Measurements from ENCODE around the gene TCF4. TPM values are rescaled to one million over a fixed set of nuclear protein-coding genes. Genes with fewer than 3 reads are reported as not detected.

TCF4 gene
- total RNA-seq, 2 experiments from 2014 or later, result 75.9 to 76.0 TPM

- no peaks in the 10 kb centered on the region for H3K9me2 ChIP-seq (ENCODE audit: insufficient read depth, low read length)
- TF ChIP-seq CTCF (conservative IDR thresholded peaks at IDR 0.05; ENCODE audit: low read length), result no peak
- TF ChIP-seq EZH2phosphoT487 (IDR thresholded peaks at IDR 0.05; ENCODE audit: borderline replicate concordance, low read depth, low read length), result no peak
- H3K36me3 ChIP-seq (ENCODE audit: insufficient read depth, low read length), result peaks cover 12% of the 10 kb centered on the region; the same call in 1 of the 2 replicates
- H4K20me1 ChIP-seq (ENCODE audit: insufficient read depth, low read length), result no peaks in the 10 kb centered on the region
- H3K79me2 ChIP-seq (ENCODE audit: insufficient read depth, low read depth, low read length), result peaks cover 16% of the 10 kb centered on the region; the same call in 1 of the 2 replicates
- H3K4me1 ChIP-seq (ENCODE audit: insufficient read depth, low read length, poor library complexity, severe bottlenecking), result peaks cover 9% of the 10 kb centered on the region
- DNase-seq (ENCODE audit: low spot score), result no peak
- no TSS peak for BruUV-seq (replicated peaks)
- ChIA-PET CTCF (ENCODE audit: unreplicated experiment) (no interaction called here), POLR2A (no interaction called here)
- H2AFZ ChIP-seq (ENCODE audit: low read length), result no peak overlapping the region
- no peak overlapping the region for H3K4me3 ChIP-seq (ENCODE audit: low read depth, low read length, poor library complexity, severe bottlenecking)
- intact Hi-C loops (cut with micrococcal nuclease; ENCODE audit: unreplicated experiment), result no loop called here
- no peak overlapping the region for H3K27ac ChIP-seq (ENCODE audit: low read depth, low read length, poor library complexity, severe bottlenecking)
- 0 out of 2 replicates have a peak overlapping the region, but pooled peaks have one; percentile 3 for H3K4me2 ChIP-seq (ENCODE audit: low read length)
- H3K9me3 ChIP-seq (ENCODE audit: low read length), result no peaks in the 10 kb centered on the region
Observed at GRCh38 chr18:55546851-55547704, 40.9 kb downstream of the TCF4 start.

GRCh38 chr18:55544014-55544413 is 44.0 kb downstream of the TCF4 start:
- ChIA-PET CTCF (ENCODE audit: unreplicated experiment) (no interaction called here), POLR2A (no interaction called here)
- Histone ChIP-seq H3K36me3 (ENCODE audit: insufficient read depth, low read length) (peaks cover 5% of the 10 kb centered on the region; the same call in 1 of the 2 replicates), H3K9me3 (ENCODE audit: low read length) (no peaks in the 10 kb centered on the region), H3K79me2 (ENCODE audit: insufficient read depth, low read depth, low read length) (peaks cover 25% of the 10 kb centered on the region; the same call in 1 of the 2 replicates), H3K27ac (ENCODE audit: low read depth, low read length, poor library complexity, severe bottlenecking) (no peak overlapping the region), H4K20me1 (ENCODE audit: insufficient read depth, low read length) (no peaks in the 10 kb centered on the region), H3K9me2 (ENCODE audit: insufficient read depth, low read length) (no peaks in the 10 kb centered on the region), H3K4me3 (ENCODE audit: low read depth, low read length, poor library complexity, severe bottlenecking) (no peak overlapping the region), H3K4me2 (ENCODE audit: low read length) (no peak overlapping the region), H3K4me1 (ENCODE audit: insufficient read depth, low read length, poor library complexity, severe bottlenecking) (peaks cover 3% of the 10 kb centered on the region), H2AFZ (ENCODE audit: low read length) (no peak overlapping the region)
- intact Hi-C loops (cut with micrococcal nuclease; ENCODE audit: unreplicated experiment), result no loop called here
- no peak for TF ChIP-seq CTCF (conservative IDR thresholded peaks at IDR 0.05; ENCODE audit: low read length)
- TF ChIP-seq EZH2phosphoT487 (IDR thresholded peaks at IDR 0.05; ENCODE audit: borderline replicate concordance, low read depth, low read length), result no peak
- no TSS peak for BruUV-seq (replicated peaks)
- DNase-seq (ENCODE audit: low spot score), result no peak

GRCh38 chr18:55543130-55543704 is 44.8 kb downstream of the TCF4 start:
- TF ChIP-seq EZH2phosphoT487 (IDR thresholded peaks at IDR 0.05; ENCODE audit: borderline replicate concordance, low read depth, low read length) (no peak), CTCF (conservative IDR thresholded peaks at IDR 0.05; ENCODE audit: low read length) (no peak)
- POLR2A ChIA-PET, result no interaction called here
- CTCF ChIA-PET (ENCODE audit: unreplicated experiment), result no interaction called here

More at GRCh38 chr18:55543130-55543704, 44.8 kb downstream of the TCF4 start:
- no TSS peak for BruUV-seq (replicated peaks)
- H3K79me2 ChIP-seq (ENCODE audit: insufficient read depth, low read depth, low read length), result peaks cover 25% of the 10 kb centered on the region; the same call in 1 of the 2 replicates
- H2AFZ ChIP-seq (ENCODE audit: low read length), result no peak overlapping the region
- H3K36me3 ChIP-seq (ENCODE audit: insufficient read depth, low read length), result peaks cover 10% of the 10 kb centered on the region; the same call in 1 of the 2 replicates
- no peaks in the 10 kb centered on the region for H4K20me1 ChIP-seq (ENCODE audit: insufficient read depth, low read length)
- intact Hi-C loops (cut with micrococcal nuclease; ENCODE audit: unreplicated experiment), result no loop called here
- H3K9me3 ChIP-seq (ENCODE audit: low read length), result no peaks in the 10 kb centered on the region
- DNase-seq (ENCODE audit: low spot score), result no peak
- H3K27ac ChIP-seq (ENCODE audit: low read depth, low read length, poor library complexity, severe bottlenecking), result no peak overlapping the region
- H3K4me1 ChIP-seq (ENCODE audit: insufficient read depth, low read length, poor library complexity, severe bottlenecking), result no peaks in the 10 kb centered on the region
- H3K4me2 ChIP-seq (ENCODE audit: low read length), result no peak overlapping the region
- no peaks in the 10 kb centered on the region for H3K9me2 ChIP-seq (ENCODE audit: insufficient read depth, low read length)
- H3K4me3 ChIP-seq (ENCODE audit: low read depth, low read length, poor library complexity, severe bottlenecking), result no peak overlapping the region

Data from OCI-LY7 (cell line).